Suppressor macrophage (primary cell): ENCODE measurements around the gene MCM9.
A peak's percentile ranks its signal among the peaks of the same experiment; 100 is the strongest.

Experiments
- DNase-seq, 4 experiments: peaks; one replicate each; pipeline ENCODE4 v3.0.0-alpha.2; 2020 to 2022
- total RNA-seq, 17 experiments: gene quantifications; one replicate each; lab custom pipeline; 2026; ENCODE audit warnings: mixed read lengths in 6 of 17, inconsistent platforms in 3 of 17; lab: John Stamatoyannopoulos, UW

The MCM9 gene
- 18.6 to 48.3 (median 37.7) reads per million in 17 experiments for total RNA-seq

DNA sequence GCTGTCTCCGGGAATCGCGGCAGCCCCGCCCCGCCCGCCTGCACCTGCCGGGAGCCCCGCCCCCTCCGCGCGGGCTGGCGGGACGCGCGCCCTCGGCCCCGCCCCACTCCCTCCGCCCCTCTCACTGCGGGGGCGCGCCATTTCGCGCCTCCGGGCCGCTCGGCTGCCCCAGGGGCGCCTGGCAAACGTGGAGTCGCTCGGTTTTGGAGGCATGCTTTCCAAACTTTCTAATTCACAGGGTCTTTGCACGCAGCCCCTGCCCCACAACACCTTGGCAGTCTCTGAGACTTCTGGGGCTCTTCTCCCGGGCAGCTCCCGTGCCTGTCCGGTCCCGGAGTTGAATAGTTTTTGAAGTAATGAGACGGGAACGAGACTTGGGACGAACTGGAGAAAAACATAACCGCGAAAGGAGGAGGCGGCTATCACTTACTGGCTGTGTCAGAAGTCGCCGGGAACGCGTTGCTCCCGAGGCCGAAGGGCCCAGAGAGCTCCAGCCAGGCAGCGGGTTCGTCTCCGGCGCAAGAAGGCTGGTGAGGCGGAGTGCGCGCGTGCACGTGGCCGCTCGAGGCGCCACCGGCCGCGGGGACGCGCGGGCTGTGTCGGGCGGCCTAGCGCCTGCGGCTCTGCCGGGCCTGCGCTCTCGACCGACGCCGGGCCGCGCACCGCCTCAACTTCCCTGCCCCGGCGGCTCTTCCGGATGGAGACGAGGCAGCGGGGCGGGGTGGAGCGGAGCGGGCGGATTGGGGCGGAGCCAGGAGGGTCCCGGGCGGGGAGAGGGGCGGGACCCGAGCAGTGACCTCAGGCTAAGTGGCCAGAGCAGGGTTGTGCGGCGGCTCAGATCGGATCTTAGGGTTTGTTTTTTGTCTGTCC is at the start of gene MCM9:
Gene MCM9, minus strand, starts transcription at position 699 of the 870 bp plus-strand sequence. CDS start 3,436 bp downstream, outside the sequence.
- DNase-seq: peak; percentile 97 to 99 (median 98)

DNA sequence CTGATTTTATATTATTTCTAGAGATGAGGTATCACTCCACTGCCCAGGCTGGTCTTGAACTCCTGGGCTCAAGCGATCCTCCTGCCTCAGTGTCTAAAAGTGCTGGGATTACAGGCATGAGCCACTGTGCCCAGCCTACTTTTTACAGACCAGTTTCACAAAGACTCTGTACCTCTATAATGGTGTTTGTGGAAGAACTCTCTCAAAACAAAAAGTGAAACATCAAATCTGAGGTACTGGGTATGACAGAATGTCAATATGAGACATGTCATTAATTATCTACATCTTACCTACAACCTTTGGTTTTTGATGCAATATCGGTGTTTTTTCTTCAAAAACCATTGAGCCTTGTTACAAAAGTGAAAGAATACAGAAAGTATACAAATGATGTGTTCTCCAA is 49.4 kb upstream of the MCM9 start:
- DNase-seq: no peak

DNA sequence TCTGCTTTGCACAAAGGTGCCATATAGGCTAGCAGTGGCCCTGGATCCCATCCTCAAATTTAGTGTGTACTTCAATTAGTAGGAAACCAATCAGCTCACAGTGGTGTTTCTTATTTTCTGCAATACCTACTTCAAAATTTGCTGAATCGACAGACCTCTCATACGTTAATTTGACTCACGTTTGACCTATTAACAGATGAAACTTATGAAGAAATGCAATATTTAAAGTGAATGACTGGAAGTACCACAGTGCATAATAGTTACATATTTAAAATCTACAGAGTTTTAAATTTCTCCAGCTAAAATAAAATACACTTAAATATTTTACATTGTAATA is 47.6 kb upstream of the MCM9 start:
- no peak for DNase-seq

DNA sequence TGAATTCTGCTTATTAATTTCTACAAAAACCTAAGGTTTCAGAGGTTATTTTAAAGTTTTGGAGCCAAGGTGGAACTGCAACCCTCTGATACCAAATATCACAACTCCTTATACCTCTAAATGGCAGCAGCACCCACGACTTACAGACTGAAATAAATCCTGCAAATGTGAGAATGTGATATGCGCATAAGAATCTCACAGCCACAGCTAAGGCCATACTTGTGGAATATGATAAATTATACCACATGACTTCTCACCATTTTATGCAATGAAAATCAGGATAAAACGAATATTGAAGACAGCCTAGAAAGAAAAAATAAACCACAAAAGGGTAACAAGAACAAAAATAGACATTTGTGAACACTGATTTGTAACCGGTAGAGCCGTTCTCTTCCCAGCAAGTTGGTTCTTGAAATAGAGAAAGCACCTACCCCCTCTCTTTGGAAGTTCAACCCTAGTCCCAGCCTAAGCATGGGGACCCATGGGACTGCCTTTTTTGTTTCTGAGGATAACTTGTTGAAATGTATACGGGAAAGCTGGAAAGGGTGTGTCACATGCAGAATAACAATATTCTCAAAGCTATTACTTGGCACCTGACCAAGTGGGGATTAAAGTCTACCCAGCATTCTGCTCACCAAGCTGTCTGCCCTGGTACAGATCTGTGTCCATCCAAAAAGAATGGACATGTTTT is 47.1 kb upstream of the MCM9 start:
- DNase-seq: no peak

DNA sequence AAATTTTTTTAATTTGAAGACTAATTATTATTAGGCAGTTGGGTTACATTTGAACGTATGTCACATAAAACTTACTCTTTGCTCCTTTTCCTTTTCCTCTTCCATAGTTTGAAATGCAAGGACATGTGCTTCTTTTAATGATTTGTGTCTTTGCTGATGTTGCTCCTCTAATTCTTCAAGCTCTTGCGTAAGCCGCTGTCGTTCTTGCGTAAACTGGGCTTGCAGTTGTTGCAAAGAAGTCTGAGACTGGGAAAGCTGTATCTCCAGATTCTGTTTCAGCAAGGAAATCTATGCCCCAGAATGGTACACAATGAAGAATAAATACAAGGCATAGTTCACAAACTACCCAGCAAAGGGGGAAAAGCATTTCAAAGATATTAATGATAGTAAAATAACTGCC is 45.1 kb upstream of the MCM9 start:
- peak; percentile 66 to 83 (median 74) for DNase-seq

DNA sequence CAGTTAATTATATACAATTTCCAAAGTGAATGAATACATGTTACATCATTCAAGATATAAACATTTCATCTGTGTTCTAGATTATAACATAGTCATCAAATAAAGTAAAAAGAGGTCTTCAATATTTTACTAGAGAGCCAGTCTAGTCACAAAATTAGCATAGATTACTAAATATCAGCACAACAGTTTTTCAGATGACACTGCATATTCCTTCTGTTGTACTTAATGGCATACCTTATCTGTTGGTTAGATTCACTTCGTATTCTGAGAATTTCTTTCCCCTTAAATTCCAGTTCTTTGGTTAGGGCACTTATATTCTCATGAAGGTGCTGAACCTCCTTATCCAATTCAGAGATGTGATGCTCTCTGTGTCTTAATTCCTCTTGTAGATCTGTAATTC is 39.8 kb upstream of the MCM9 start:
- no peak for DNase-seq

DNA sequence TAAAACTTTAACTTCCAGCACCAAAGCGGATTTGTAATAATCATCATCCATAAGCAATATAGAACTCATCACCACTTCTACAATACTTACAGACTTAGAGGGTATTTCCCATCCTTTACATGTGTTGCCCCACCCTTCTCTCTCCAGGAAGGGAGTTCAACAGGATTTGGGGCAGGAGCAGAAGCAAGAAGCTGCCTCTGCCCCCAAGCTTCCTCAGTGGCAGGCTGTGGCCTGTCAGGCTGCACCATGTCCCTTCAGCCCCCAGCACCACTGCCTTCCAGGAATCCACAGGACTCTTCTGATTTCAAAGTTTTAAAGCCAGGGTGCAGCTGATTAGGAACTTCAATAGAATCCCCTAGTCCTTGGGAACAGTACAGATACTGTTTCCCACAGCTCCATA is 36.7 kb upstream of the MCM9 start:
- DNase-seq: no peak

DNA sequence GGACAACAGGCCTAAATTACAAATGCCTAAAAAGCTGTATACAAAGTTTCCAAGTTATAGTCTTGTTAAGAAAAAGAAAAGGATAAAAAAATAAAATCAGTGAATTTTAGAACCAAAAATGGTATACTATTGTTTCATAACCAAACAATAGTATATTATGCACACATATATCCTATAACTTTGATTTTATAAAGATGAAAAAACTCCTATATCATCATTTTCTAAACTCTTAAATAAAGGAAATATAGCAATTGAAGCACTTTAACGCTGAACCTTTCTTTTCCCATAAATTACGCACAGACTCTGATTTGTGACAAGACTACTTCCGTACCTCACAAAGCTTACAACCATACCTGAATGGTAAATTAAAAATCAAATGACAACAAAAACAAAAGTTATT is 35.9 kb upstream of the MCM9 start:
- DNase-seq: no peak

DNA sequence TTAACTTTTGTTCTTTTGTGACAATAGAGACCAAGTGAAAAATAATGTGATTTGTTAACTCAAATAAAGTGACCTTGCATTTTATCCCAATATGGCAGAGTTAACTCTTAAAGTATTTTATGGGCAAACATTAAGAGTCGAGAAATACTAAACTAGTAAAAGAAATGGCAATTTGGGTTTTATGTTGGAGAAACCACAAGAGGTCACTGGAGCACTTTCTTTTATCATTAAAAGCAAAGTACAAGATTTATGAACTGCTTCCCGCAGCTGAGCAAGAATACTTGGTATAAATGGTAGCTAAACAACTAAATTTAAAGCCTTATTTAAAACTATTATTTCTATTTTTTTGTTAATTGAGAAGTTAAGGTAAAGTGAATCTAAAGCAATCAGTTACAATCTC is 33.5 kb upstream of the MCM9 start:
- DNase-seq: peak in 3 of 4 experiments; percentile 8 to 43 (median 26)

DNA sequence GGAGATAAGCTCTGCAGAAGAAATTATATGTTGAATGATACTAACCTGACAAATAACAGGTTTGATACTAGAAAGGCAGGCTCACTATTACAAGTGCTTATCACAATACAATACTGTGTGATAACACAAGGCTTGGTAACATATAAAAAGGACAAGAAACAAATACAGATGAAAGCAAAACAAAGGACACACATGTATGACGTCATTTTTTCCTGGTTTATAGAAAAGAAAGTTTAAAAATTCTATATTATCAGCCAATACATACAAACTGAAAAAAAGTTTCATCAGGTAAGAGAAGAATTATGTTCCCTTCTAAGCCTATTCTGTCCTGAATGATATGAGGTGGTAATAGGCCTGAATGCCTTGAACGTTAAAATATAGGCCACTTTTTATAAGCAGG is 32.3 kb upstream of the MCM9 start:
- no peak for DNase-seq

DNA sequence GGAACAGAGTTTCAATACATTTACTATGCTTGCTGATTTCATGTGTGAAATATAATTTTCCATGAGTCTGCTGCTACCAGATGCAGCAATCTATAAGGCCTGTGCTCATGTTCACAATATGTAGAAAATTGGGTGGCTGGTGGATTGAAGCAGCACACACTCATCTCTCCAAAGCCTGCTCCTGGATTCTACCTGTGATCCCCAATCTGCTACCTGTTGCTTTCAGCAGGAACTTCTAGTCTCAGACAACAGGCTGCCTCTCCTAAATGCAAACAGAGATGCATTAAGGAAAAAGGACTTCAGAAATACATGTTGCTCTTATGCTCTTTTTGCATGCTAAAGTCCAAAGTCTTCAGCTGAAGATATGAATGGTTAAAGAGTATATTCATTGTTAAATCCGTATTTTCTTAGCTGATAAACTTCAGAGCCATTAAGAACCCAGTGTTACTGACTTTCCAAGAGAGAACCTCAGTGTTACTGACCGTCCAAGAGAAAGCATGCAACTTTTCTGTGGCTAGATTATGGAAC is 30.9 kb upstream of the MCM9 start:
- no peak for DNase-seq

DNA sequence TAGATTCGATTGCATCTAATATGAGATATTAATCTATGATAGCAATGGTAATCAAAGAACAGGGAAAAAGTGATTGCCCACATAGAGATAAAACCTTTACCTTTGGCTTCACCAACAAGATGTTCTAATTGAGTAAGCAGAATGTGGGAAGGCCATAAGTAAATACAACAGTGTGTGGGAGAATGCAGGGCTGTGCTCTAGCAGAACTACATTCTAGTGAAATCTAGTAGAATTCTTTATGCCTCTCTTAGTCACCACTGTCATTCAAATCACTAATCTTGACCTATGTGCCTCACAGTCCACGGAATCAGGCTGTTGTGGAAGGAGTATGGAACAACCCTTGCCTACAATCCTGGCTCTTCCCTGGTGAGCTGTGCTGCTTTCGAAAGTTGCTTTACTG is 30.4 kb upstream of the MCM9 start:
- DNase-seq: no peak

DNA sequence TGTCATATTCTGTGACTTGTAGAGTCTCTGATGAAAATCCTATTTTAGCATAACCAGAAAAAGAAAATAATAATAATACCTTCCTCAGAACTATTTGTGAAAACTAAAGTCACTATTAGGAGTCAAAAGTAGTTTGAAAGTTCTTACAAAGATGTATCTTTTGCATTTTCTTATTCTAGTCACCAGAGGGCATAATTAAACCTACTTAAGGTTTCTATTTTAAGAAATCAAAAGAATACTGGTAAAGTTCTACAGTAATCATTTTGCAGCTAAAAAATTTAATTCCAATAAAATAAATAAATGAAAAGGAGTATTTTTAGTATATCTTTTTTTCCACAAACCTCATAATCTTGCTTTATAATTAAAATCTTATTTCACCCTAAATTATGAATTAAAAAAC is 28.0 kb upstream of the MCM9 start:
- peak in 2 of 4 experiments; percentile 15 to 40 for DNase-seq

DNA sequence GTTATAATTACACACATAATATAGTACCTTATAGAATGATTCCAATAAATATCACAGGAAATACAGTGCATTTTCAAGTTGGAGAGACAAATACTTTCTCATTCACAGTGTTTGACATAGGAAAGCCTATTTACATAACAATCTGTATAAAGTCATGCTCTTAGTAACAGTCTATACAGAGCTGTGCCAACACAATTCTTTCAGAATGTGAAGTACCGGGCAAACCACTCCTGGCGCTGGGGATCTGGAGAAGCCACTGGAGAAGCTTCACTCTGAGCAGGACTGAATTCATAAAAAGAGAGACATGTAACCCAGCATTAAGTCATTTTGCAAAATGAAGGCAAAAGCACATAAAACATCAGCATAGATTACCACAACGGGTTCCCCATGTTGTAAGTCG is 24.9 kb upstream of the MCM9 start:
- no peak for DNase-seq

DNA sequence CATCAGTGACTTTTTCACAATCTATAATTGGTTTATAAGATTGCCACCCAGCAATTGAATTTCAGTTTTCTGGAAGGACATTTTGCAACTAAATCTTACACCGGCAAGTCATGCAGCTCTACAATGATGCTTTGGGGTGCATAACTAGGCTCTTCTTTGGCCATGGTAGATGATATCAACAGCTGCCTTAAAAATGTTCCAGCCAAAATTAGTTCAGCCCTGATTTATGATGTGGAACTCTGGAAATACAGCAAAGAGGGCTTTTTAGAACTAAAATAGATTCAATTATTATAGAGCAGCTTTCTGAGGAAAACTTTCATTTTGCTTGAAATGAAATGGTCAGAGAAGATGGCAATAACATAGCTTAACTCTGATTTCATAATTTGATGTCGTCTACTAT is 18.4 kb upstream of the MCM9 start:
- no peak for DNase-seq

DNA sequence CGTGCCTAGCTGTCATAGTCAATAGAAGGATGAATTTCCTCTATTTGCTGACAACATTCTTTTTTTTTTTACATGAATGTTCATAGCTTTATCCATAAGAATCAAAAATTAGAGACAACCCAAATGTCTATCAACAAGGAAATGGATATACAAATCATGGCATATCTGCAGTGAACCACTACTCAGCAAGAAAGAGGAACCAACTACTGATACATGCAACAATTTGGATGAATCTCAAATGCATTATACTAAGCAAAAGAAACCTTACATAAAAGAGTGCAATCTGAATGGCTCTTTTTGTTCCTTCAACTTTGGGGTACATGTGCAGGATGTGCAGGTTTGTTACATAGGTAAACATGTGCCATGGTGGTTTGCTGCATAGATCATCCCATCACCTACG is 17.7 kb upstream of the MCM9 start:
- DNase-seq: no peak

DNA sequence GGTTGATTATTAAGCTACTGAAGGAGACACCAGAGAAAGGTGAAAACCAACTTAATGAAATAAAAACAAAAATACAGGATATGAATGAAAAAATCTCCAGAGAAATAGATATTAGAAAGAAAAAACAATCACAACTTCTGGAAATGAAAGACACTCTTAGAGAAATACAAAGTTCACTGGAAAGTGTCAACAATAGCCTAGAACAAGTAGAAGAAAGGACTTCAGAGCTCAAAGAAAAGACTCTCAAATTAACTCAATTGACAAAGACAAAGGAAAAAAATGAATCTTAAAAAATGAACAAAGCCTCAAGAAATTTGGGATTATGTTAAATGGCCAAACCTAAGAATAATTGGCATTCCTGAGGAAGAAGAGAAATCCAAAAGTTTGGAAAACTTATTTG is 10.3 kb upstream of the MCM9 start:
- no peak for DNase-seq

DNA sequence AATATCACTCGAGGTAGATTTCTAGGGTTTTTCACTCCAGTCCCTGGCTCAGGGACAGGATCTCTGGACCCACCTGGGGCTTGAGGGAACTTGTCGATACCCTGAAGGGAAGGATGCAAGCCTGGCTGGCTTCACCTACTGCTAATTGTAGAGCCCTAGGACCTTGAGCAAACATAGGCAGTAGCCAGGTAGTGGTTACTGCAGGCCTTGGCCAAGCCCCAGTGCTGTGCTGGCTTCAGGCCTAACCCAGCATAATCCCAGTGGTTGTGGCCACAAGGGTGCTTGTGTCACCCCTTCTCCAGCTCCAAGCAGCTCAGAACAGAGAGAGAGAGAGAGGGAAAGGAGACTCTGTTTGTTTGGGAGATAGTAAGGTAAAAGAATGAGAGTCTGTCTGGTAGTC is 5.8 kb upstream of the MCM9 start:
- DNase-seq: no peak

DNA sequence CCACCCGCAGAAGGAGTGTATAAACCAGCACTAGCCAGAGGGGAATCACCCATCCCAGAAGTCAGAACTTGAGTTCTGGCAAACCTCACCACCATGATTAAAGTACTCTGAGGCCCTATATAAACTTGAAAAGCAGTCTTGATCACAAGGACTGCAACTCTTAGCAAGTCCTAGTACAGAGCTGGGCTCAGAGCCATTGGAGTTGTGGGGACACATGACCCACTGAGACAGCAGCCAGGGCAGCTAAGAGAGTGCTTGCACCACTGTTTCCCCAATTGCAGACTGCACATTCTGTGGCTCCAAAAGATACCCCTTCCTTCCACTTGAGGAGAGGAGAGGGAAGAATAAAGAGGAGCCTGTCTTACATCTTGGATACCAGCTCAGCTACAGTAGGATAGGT is 4.7 kb upstream of the MCM9 start:
- no peak for DNase-seq

DNA sequence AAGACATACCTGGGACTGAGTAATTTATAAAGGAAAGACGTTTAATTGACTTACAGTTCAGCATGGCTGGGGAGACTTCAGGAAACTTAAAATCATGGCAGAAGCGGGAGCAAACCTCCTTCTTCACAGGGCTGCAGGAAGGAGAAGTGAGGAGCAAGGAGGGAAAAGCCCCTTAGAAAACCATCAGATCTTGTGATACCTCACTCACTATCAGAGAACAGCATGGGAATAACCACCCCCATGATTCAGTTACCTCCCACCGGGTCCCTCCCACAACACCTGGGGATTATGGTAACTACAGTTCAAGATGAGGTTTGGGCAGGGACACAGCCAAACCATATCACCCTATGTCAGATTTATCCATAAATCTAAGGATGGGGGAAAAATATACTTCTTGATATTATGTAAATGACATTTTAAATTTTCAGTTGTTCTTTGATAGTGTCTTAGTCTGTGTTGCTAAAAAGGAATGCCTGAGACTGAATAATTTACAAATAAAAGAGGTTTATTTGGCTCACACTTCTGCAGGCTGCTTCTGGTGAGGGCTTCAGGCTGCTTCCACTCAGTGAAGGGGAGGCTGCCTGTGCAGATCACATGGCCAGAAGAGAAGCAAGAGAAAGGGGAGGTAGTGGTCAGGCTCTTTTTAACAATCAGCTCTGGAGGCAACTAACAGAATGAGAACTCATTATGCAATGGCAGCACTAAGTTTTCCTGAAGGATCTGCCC is 1.2 kb upstream of the MCM9 start:
- peak; percentile 11 to 35 (median 30) for DNase-seq

DNA sequence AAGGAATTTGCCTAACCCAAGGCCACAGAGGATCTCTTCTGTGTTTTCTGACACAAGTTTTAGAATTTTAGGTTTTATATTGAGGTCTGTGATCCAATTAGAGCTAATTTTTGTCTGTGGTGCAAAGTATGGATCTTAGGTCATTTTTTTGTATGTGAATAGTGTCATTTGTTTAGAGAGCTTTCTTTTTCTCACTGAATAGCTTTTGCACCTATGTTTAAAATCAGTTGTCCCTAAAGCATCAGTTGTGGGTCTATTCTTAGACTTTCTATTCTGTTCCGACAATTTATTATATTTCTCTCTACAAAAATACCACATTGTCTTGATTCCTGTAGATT is 341 bp upstream of the MCM9 start:
- DNase-seq: no peak

DNA sequence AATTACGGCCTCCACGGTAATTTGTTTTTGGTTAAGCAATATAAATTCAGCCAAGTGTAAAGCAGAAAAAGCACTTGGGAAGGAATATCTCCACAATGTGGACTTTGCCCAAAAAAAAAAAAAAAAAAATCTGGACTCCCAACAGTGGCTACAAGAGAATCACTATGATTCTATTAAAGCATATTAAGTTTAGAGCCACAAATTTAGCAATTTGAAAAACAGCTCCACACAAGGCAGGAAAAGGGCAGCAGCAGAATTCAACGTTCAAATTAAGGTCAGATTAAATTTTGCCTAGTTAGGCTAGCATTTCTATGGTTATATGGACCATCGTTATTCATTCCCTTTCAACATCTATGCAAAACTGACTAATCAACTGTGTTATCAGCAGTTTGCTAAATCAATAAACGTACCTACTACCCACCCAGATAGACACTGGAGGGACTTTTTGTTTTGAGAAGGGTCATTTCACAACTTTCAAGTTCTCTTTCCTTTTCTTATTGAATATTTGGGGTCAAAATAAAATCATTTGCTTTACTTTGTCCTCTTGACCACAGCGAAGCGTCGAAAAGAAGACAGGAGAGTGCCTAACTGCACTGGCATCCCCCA is 1.0 kb downstream of the MCM9 start:
- DNase-seq: peak in 1 of 4 experiments; percentile 2

DNA sequence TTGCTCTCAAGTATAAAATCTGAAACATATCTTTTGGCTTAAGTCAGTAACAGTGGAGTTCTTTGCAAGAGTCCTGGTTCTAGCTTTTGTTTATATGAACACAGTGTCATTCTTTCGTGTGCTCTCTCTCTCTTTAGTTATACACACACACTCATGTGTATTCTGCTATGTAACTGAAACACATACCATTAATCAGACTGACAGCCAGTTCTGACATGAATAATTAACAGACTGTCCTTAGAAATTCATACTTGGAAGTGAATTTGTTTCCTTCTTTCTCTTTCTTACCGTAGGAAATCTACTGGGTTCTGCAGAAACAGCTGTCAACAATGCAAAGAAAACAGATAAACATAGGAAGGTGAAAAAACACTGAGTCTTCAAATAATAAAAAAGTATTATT is 2.5 kb downstream of the MCM9 start:
- DNase-seq: no peak
